Left ventricle myocardium inferior (tissue), 1 donor: Measurements from ENCODE around the gene C6orf52. TPM values are rescaled to one million over a fixed set of nuclear protein-coding genes. Genes with fewer than 3 reads are reported as not detected.
"Not testable (repeated sequence)": the region's sequence is repeated elsewhere in the genome, so short reads cannot be mapped to it uniquely, and the experiment has no call there.

ENCODE experiments used
- DNase-seq: peaks from one replicate; pipeline ENCODE4 v3.0.0-alpha.2; 2020
- H3K27ac ChIP-seq: fragments of 200-600 bp; replicated peaks from 2 replicates; pipeline ENCODE4 v1.8.0; 2021
- H3K27me3 ChIP-seq: fragments of 200-600 bp; 2 replicates; pipeline ENCODE4 v1.8.0; 2021; ENCODE audit warnings: low read depth
- H3K36me3 ChIP-seq: fragments of 200-600 bp; 2 replicates; pipeline ENCODE4 v1.8.0; 2021
- H3K4me1 ChIP-seq: fragments of 200-600 bp; 2 replicates; pipeline ENCODE4 v1.8.0; 2021
- H3K4me3 ChIP-seq: fragments of 200-600 bp; 2 replicates; pipeline ENCODE4 v1.8.0; 2021; ENCODE audit warnings: mild to moderate bottlenecking, moderate library complexity
- H3K9me3 ChIP-seq: fragments of 200-600 bp; replicated peaks from 2 replicates; pipeline ENCODE4 v1.8.0; 2021
- CTCF ChIP-seq: fragments of 200-600 bp; IDR thresholded peaks from 2 replicates; pipeline ENCODE4 v1.8.0; 2021; ENCODE audit warnings: antibody characterized with exemption, mild to moderate bottlenecking, borderline replicate concordance
- intact Hi-C: fragments of 100-400 bp; cut with micrococcal nuclease; formaldehyde crosslinking; loops from one replicate; pipeline ENCODE4 v1.11.0; 2022
- total RNA-seq: library from RNA; stranded (reverse); fragmentation: NEBNext Ultra II Directional; extraction: Animal tissue kit (Norgen Biotek cat#: 25700); gene quantifications from one replicate; pipeline ENCODE4 v1.2.1, GENCODE V29; 2021
- donor health status: DM: no; HTN: yes; CAD: no; lungs with severe emphysema.

Gene C6orf52
- total RNA-seq, 1 donor from 2014 or later = 1.5 TPM

- Histone ChIP-seq H3K4me3 (peak within 1 kb of the TSS; percentile 72), H3K27me3 (no peaks in the 10 kb centered on the region), H3K9me3 (peaks cover 4% of the 10 kb centered on the region), H3K27ac (peak within 1 kb of the TSS; percentile 92), H3K4me1 (peaks cover 68% of the 10 kb centered on the region), H3K36me3 (peaks cover 26% of the 10 kb centered on the region)
- TF ChIP-seq CTCF = no peak
- intact Hi-C loops = no loop called here
- DNase-seq = peak; percentile 100
Observed at GRCh38 chr6:10722820-10723566, 28.6 kb upstream of the C6orf52 start, which contains the start of gene TMEM14C. Gene TMEM14C, plus strand, starts transcription at chr6:10723070. Its CDS starts 1,544 bp downstream, at chr6:10724614.

DNA sequence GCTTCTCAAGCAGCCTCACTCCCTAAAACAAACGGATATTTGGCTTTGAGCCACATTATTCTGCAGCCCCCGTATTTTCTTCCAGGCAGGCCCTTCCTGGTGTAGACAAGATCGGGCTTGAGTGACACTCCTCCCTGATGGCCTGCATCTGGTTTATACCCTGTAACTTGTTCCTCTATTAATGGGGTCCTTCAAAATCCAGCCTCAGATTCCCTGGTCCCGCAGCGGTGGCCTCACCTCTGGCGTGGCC, 28.1 kb upstream of the C6orf52 start:
- H3K27ac ChIP-seq = peak overlapping the region; percentile 92
- H3K4me3 ChIP-seq = peak overlapping the region; percentile 72
- TF ChIP-seq CTCF = no peak
- H3K27me3 ChIP-seq = no peaks in the 10 kb centered on the region
- intact Hi-C loops = no loop called here
- H3K4me1 ChIP-seq = peaks cover 68% of the 10 kb centered on the region
- DNase-seq = no peak
- peaks cover 4% of the 10 kb centered on the region for H3K9me3 ChIP-seq
- H3K36me3 ChIP-seq = peaks cover 23% of the 10 kb centered on the region

DNA sequence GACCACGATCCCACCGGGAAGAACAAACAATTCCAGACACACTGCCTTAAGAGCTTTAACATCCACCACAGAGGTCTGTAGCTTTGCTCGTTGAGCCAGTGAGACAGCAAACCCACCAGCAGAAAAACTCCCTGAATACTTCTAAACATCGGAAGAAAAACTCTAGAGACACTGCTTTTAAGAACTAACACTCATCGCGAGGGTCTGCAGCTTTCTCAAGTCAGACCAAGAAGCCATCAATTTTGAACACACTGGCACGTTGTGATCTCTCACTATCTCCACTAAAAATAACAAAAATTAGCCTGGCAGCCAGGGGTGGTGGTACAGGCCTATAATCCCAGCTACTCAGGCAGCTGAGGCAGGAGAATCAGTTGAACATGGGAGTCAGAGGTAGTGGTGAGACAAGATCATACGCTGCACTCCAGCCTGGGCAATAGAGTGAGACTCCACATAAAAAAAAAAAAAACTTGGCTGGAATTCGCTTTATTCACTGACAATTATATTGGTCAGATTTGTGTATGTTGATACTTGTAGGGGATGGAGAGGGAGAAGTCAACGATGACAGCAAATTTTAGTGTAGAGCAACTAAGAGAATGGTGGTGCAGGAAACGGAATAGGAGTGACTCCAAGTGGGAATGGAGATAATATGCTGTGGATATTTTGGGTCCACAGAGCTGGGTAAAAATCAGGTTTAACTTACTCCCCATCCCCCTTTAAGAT, 27.6 kb upstream of the C6orf52 start:
- H3K27me3 ChIP-seq = no peaks in the 10 kb centered on the region
- H3K4me1 ChIP-seq = peaks cover 68% of the 10 kb centered on the region
- intact Hi-C loops = no loop called here
- DNase-seq = no peak
- no peak for TF ChIP-seq CTCF
- peaks cover 4% of the 10 kb centered on the region for H3K9me3 ChIP-seq
- H3K27ac ChIP-seq = peak overlapping the region; percentile 92
- H3K36me3 ChIP-seq = peaks cover 18% of the 10 kb centered on the region
- H3K4me3 ChIP-seq = peak overlapping the region; percentile 72

GRCh38 chr6:10720960-10721849, 26.8 kb upstream of the C6orf52 start:
- Histone ChIP-seq H3K4me1 (peaks cover 62% of the 10 kb centered on the region), H3K4me3 (peak overlapping the region; percentile 70), H3K36me3 (peaks cover 12% of the 10 kb centered on the region), H3K27ac (peak overlapping the region; percentile 90)
- H3K9me3 ChIP-seq, DNase-seq, intact Hi-C loops, H3K27me3 ChIP-seq: not testable (repeated sequence)

GRCh38 chr6:10720265-10720959, 26.0 kb upstream of the C6orf52 start:
- intact Hi-C loops = no loop called here
- peak; percentile 61 for DNase-seq
- Histone ChIP-seq H3K9me3 (peaks cover 4% of the 10 kb centered on the region), H3K4me1 (peaks cover 54% of the 10 kb centered on the region), H3K27ac (peak overlapping the region; percentile 90), H3K4me3 (peak overlapping the region; percentile 70), H3K36me3 (peaks cover 5% of the 10 kb centered on the region), H3K27me3 (no peaks in the 10 kb centered on the region)
- TF ChIP-seq CTCF = no peak
